Endodermal cell (in vitro differentiated cells): ENCODE data around the gene ACVR1B. TPM values are rescaled to one million over a fixed set of nuclear protein-coding genes. Genes with fewer than 3 reads are reported as not detected.

Experiments used
- DNase-seq: peaks from one replicate; pipeline ENCODE4 v3.0.0-alpha.2; 2017
- H3K27ac ChIP-seq: 2 replicates; pipeline ENCODE4 v1.5.1; 2013; ENCODE audit warnings: mild to moderate bottlenecking, low read depth, low read length, moderate library complexity
- H3K27me3 ChIP-seq: 2 replicates; pipeline ENCODE4 v1.6.1; 2013; ENCODE audit warnings: mild to moderate bottlenecking, low read length, moderate library complexity; ENCODE audit not compliant: insufficient read depth, control insufficient read depth, poor library complexity, severe bottlenecking
- H3K36me3 ChIP-seq: 2 replicates; pipeline ENCODE4 v1.7.0; 2013; ENCODE audit warnings: mild to moderate bottlenecking, low read length, moderate library complexity; ENCODE audit not compliant: control insufficient read depth, insufficient read depth
- H3K4me1 ChIP-seq: one replicate; pipeline ENCODE4 v1.7.0; 2013; ENCODE audit warnings: low read length; ENCODE audit not compliant: control insufficient read depth, insufficient read depth
- H3K4me3 ChIP-seq: 2 replicates; pipeline ENCODE4 v1.5.1; 2013; ENCODE audit warnings: mild to moderate bottlenecking, low read length, moderate library complexity
- H3K9ac ChIP-seq: 2 replicates; pipeline ENCODE4 v1.6.1; 2013; ENCODE audit warnings: mild to moderate bottlenecking, low read length, moderate library complexity; ENCODE audit not compliant: poor library complexity, severe bottlenecking; ENCODE audit errors: extremely low read depth
- H3K9me3 ChIP-seq: 2 replicates; pipeline ENCODE4 v1.6.1; 2013; ENCODE audit warnings: mild to moderate bottlenecking, low read length, moderate library complexity; ENCODE audit not compliant: control insufficient read depth
- H3K27ac Mint-ChIP-seq: 2 replicates; pipeline ENCODE4 v1.8.0; 2020; ENCODE audit warnings: mixed read lengths
- H3K27me3 Mint-ChIP-seq: 2 replicates; pipeline ENCODE4 v1.8.0; 2021; ENCODE audit warnings: mild to moderate bottlenecking, mixed read lengths; ENCODE audit not compliant: insufficient read depth
- H3K36me3 Mint-ChIP-seq: 2 replicates; pipeline ENCODE4 v1.8.0; 2020; ENCODE audit warnings: low read depth, mixed read lengths
- H3K4me1 Mint-ChIP-seq: 2 replicates; pipeline ENCODE4 v1.8.0; 2020; ENCODE audit warnings: mixed read lengths
- H3K4me3 Mint-ChIP-seq: 2 replicates; pipeline ENCODE4 v1.8.0; 2020; ENCODE audit warnings: mild to moderate bottlenecking, moderate library complexity, mixed read lengths
- H3K9me3 Mint-ChIP-seq: 2 replicates; pipeline ENCODE4 v1.8.0; 2020; ENCODE audit warnings: mild to moderate bottlenecking, mixed read lengths
- WGBS, 2 experiments: methylation state at CpG; one replicate each; pipeline versions ENCODE4 v1.1.5 to v1.1.7; 2013; ENCODE audit warnings: missing lambda C conversion rate in 2 of 2, mixed read lengths in 1 of 2; ENCODE audit not compliant: insufficient coverage in 1 of 2, insufficient read length in 1 of 2; 5-methylcytosine and 5-hydroxymethylcytosine counted together
- total RNA-seq, 2 donors: library from RNA; stranded (reverse); fragmentation: NEBNext Ultra II Directional in 1 of 2; extraction: Animal tissue kit (Norgen Biotek cat#: 25700) in 1 of 2; gene quantifications; 2 replicates in 1 of 2; 3 replicates in 1 of 2; pipeline ENCODE4 v1.2.1, GENCODE V29; 2021
- TF ChIP-seq, protein P1 (sequence below): fragments of 200-600 bp; sonication (generic); conservative IDR thresholded peaks from 2 replicates; pipeline ENCODE4 v1.5.0; 2021; ENCODE audit warnings: antibody characterized with exemption, mild to moderate bottlenecking

Gene ACVR1B
- total RNA-seq, 2 donors from 2014 or later = 48.6 to 59.3 TPM

DNA sequence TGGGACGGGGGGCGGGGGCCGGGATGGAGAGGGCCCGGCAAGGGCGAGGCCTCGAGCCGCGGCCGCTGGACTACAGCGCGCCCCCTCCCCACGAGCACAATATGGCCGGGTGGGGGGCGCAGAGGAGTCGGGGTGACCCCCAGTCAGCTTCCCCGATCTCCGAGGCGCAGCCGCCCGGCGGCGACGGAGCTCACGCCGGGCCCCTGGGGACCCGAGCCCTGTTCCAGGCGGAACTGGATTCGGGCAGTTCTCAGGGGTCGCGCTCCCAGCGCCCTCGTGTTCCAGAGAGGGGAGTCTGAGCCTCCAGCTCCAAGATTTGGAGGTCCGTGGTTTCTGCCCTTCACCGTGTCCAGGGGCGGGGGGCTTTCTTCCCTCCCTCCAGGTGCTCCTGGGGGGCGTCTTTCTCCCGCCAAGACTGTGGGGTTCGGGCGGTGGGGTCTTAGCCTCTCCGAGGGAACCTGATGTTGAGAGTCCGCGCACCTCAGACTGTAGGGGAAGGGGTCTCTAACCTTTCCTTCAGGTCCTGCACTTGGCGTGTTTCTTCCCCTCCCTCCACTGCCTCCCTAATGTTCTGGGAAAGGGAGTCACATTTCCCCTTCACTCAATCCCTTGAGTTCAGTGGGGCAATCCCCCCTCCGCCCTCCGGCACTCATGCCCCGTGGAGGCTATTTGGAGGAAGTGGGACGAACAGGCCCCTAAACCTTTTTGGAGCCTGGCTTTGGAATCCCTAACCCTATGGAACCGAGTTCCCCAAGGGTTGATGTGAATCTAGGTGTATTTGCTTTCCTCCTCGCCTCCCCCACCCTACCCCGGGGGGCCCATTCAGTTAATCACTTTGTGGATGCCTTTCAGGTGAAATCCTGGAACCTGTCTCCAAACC lies 584 bp downstream of the ACVR1B start:
- peaks cover 41% of the 10 kb centered on the region for H3K27me3 Mint-ChIP-seq
- TF ChIP-seq, protein P1, sequence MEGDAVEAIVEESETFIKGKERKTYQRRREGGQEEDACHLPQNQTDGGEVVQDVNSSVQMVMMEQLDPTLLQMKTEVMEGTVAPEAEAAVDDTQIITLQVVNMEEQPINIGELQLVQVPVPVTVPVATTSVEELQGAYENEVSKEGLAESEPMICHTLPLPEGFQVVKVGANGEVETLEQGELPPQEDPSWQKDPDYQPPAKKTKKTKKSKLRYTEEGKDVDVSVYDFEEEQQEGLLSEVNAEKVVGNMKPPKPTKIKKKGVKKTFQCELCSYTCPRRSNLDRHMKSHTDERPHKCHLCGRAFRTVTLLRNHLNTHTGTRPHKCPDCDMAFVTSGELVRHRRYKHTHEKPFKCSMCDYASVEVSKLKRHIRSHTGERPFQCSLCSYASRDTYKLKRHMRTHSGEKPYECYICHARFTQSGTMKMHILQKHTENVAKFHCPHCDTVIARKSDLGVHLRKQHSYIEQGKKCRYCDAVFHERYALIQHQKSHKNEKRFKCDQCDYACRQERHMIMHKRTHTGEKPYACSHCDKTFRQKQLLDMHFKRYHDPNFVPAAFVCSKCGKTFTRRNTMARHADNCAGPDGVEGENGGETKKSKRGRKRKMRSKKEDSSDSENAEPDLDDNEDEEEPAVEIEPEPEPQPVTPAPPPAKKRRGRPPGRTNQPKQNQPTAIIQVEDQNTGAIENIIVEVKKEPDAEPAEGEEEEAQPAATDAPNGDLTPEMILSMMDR = no peak
- Histone ChIP-seq H3K27me3 (peaks cover 40% of the 10 kb centered on the region), H3K27ac (peak overlapping the region; percentile 79), H3K4me1 (no peaks in the 10 kb centered on the region), H3K36me3 (peaks cover 11% of the 10 kb centered on the region), H3K4me3 (peak overlapping the region; percentile 99), H3K9me3 (peaks cover 5% of the 10 kb centered on the region), H3K9ac (peak overlapping the region; percentile 95)
- WGBS, 2 experiments = 0 to 1% methylated on average over 3 to 50 of the region's 50 CpGs
- peaks cover 23% of the 10 kb centered on the region for H3K4me1 Mint-ChIP-seq
- H3K36me3 Mint-ChIP-seq = peaks cover 10% of the 10 kb centered on the region
- H3K9me3 Mint-ChIP-seq = no peaks in the 10 kb centered on the region
- peak overlapping the region; percentile 82 for H3K4me3 Mint-ChIP-seq
- peak; percentile 88 for DNase-seq
- H3K27ac Mint-ChIP-seq = peak overlapping the region; percentile 84

DNA sequence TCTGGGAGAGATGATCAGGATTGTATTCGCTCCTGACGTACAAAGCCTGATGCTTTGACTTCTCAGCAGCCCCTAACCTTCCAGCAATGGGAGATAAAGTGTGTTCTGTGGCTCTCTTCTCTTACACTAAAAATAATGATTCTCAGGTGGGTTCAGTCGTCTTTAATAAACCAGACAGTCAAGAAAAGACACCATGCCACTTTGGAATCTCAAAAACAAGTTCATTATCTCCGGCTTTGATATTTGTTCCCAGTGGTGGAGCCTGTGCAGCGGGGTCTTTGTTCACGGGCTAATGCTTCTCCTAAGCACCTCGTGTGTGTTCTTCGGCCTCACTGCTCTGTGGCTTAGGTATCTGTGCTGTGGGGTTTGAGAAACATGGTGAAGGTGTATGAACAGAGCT lies 1.6 kb downstream of the ACVR1B start:
- peaks cover 11% of the 10 kb centered on the region for H3K36me3 ChIP-seq
- peak overlapping the region; percentile 82 for H3K4me3 Mint-ChIP-seq
- peak overlapping the region; percentile 99 for H3K4me3 ChIP-seq
- H3K27ac ChIP-seq = peak overlapping the region; percentile 19
- peaks cover 5% of the 10 kb centered on the region for H3K9me3 ChIP-seq
- DNase-seq = peak; percentile 49
- peaks cover 17% of the 10 kb centered on the region for H3K36me3 Mint-ChIP-seq
- H3K27me3 ChIP-seq = peaks cover 30% of the 10 kb centered on the region
- no peaks in the 10 kb centered on the region for H3K4me1 ChIP-seq
- TF ChIP-seq, protein P1 = no peak
- H3K9me3 Mint-ChIP-seq = no peaks in the 10 kb centered on the region
- 72 to 77% methylated on average over 8 of the region's 8 CpGs for WGBS, 2 experiments
- H3K4me1 Mint-ChIP-seq = peaks cover 23% of the 10 kb centered on the region
- H3K27ac Mint-ChIP-seq = peak overlapping the region; percentile 1
- H3K27me3 Mint-ChIP-seq = peaks cover 31% of the 10 kb centered on the region
- H3K9ac ChIP-seq = peak overlapping the region; percentile 52

DNA sequence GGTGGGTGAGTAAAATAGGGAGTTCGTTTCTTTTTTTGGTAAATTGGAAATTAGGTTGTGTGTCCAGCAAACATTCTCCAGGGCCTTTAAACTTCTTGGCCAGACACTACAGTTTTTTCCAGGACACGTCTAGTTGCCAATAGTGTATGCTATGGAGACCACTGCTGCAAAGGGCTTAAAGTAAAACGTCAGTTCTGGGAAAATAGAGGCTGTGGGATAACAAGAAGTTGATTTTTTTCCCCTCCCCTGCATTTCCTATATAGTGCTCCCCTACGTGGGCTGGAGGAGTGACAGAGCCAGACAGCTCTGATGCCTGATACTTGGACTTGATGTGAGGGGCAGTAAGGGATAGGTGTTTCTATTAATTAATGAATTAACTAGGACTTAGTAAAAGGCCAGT lies 2.4 kb downstream of the ACVR1B start:
- Histone ChIP-seq H3K4me1 (no peaks in the 10 kb centered on the region), H3K9me3 (peaks cover 5% of the 10 kb centered on the region), H3K9ac (peak overlapping the region; percentile 1), H3K27me3 (peaks cover 23% of the 10 kb centered on the region), H3K36me3 (peaks cover 11% of the 10 kb centered on the region), H3K27ac (no peak overlapping the region), H3K4me3 (peak overlapping the region; percentile 99)
- no peaks in the 10 kb centered on the region for H3K9me3 Mint-ChIP-seq
- H3K4me3 Mint-ChIP-seq = peak overlapping the region; percentile 82
- peaks cover 21% of the 10 kb centered on the region for H3K36me3 Mint-ChIP-seq
- peaks cover 23% of the 10 kb centered on the region for H3K27me3 Mint-ChIP-seq
- peaks cover 25% of the 10 kb centered on the region for H3K4me1 Mint-ChIP-seq
- TF ChIP-seq, protein P1 = no peak
- WGBS, 2 experiments = 68 to 93% methylated on average over 3 to 4 of the region's 4 CpGs
- DNase-seq = peak; percentile 36
- no peak overlapping the region for H3K27ac Mint-ChIP-seq
